ENCODE measurements around the gene CYTIP.
"Not testable (repeated sequence)": the region's sequence is repeated elsewhere in the genome, so short reads cannot be mapped to it uniquely, and the experiment has no call there.

Gene CYTIP

DNA sequence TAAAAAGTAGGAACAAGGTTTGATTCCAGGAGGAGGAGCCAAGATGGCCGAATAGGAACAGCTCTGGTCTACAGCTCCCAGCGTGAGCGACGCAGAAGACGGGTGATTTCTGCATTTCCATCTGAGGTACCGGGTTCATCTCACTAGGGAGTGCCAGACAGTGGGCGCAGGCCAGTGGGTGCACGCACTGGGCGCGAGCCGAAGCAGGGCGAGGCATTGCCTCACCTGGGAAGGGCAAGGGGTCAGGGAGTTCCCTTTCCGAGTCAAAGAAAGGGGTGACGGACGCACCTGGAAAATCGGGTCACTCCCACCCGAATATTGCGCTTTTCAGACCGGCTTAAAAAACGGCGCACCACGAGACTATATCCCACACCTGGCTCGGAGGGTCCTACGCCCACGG lies 75.4 kb downstream of the CYTIP start:
- not testable (repeated sequence) for DNase-seq (ENCODE audit: low read depth in 2 of 2)

- no peak for DNase-seq (ENCODE audit: low read depth in 2 of 2)
These were observed 76.2 kb downstream of the CYTIP start for GRCh38 chr2:157367704-157368103.
